ENCODE measurements around the gene RCCD1.

Gene RCCD1

DNA sequence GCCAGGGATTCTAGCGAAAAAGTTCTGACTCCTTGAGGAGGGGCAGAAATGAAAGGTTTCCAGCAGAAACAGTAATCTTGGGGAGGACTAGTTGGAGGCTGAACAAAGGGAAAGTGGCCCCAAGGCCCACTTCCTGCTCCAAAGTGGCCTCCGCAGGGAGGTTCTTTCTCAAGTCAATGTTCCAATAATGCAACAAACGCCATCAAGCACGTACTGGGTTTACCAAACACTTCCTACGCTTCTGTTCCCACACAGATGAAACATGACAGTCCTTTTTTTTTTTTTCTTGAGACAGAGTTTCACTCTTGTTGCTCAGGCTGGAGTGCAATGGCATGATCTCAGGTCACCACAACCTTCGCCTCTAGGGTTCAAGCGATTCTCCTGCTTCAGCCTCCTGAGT, 9.6 kb upstream of the RCCD1 start:
- no peak for DNase-seq

DNA sequence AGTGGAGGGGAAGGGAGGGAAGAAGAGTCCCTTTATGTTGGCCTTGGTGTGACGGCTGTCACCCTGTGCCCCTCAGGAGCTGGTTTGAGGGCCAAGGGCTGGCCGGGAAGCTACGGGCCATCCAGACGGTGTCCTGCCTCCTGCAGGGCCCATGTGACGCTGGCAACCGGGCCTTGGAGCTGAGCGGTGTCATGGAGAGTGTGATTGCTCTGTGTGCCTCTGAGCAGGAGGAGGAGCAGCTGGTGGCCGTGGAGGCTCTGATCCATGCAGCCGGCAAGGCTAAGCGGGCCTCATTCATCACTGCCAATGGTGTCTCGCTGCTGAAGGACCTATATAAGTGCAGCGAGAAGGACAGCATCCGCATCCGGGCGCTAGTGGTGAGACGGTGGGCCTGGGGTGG, 8.1 kb upstream of the RCCD1 start:
- no peak for DNase-seq

GRCh38 chr15:90946941-90947576, 7.6 kb upstream of the RCCD1 start:
- DNase-seq, result no peak

DNA sequence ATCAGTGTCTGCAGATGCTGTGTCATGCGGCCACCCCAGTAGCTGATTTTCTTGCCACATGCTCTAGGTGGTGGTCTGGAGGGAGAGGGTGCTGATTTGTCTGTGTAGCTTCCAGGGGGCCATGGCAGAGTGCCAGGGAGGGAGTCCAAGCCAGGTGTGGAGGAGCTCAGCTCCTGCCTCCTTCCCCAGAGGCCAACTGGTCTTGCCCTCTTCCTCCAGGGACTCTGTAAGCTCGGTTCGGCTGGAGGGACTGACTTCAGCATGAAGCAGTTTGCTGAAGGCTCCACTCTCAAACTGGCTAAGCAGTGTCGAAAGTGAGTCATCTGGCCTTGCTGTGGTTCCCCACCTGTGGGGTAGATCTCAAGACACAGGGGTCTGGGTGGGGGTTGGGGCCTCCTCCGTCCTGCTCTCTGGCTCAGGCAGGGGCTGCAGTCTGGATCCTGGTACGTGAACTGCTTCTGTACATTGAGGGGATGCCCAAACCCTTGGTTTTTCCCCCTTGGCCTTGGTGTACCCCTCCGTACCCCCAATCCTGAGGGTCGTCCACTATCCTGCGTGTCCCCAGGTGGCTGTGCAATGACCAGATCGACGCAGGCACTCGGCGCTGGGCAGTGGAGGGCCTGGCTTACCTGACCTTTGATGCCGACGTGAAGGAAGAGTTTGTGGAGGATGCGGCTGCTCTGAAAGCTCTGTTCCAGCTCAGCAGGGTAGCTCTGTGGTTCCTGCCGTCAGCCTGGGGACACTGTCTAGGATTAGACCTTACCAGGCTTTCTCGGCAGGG, 6.9 kb upstream of the RCCD1 start:
- DNase-seq, result no peak

DNA sequence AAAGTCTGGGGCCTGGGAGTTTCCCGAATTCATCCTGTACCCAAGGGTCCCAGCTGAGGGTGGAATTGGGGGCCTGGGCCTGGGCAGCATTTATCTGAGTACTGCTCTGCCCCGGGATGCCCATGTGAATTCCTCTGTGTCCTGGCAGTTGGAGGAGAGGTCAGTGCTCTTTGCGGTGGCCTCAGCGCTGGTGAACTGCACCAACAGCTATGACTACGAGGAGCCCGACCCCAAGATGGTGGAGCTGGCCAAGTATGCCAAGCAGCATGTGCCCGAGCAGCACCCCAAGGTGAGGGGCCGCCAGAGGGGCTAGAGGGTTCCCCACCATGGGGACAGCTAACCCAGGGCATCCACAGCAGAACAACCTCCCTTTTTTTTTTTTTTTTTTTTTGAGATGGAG, 6.2 kb upstream of the RCCD1 start:
- no peak for DNase-seq

GRCh38 chr15:90949979-90950675, 4.6 kb upstream of the RCCD1 start:
- DNase-seq, result no peak

DNA sequence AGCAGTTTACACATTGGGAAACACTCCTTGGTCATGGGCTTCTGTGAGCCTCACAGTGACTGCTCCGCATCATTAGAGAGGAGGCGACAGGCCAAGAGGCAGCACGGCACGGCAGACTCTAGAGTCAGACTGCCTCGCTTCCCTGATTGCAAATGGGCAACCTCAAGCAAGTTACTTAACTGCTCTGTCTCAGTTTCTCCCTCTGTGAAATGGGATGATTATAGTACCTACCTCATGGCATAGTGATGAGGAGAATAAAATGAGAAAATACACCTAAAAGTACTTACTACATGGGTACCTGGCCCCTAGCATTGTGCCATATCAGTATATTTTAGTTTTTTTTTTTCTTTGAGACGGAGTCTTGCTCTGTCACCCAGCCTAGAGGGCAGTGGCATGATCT, 4.0 kb upstream of the RCCD1 start:
- DNase-seq, result no peak

DNA sequence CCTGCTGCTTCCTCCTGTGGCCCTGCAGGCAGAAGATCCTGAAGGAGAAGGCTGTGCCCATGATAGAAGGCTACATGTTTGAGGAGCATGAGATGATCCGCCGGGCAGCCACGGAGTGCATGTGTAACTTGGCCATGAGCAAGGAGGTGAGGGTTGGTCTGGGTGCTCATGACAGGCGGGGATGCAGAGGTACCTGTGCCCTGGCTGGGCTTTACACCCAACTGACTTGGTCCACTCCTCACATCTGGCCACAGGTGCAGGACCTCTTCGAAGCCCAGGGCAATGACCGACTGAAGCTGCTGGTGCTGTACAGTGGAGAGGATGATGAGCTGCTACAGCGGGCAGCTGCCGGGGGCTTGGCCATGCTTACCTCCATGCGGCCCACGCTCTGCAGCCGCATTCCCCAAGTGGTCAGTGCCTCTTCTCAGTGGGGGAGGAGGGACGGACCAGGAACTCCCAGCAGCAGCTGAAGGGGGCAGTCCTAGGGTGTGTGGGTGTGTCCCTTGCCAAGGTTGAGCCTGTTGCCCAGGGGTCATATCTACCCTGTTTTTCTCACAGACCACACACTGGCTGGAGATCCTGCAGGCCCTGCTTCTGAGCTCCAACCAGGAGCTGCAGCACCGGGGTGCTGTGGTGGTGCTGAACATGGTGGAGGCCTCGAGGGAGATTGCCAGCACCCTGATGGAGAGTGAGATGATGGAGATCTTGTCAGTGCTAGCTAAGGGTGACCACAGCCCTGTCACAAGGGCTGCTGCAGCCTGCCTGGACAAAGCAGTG, 1.6 kb upstream of the RCCD1 start:
- no peak for DNase-seq

- no peak for DNase-seq
These were observed 555 bp upstream of the RCCD1 start for GRCh38 chr15:90953947-90954711.

GRCh38 chr15:90955624-90956273, 1.1 kb downstream of the RCCD1 start:
- DNase-seq, result peak; percentile 84

DNA sequence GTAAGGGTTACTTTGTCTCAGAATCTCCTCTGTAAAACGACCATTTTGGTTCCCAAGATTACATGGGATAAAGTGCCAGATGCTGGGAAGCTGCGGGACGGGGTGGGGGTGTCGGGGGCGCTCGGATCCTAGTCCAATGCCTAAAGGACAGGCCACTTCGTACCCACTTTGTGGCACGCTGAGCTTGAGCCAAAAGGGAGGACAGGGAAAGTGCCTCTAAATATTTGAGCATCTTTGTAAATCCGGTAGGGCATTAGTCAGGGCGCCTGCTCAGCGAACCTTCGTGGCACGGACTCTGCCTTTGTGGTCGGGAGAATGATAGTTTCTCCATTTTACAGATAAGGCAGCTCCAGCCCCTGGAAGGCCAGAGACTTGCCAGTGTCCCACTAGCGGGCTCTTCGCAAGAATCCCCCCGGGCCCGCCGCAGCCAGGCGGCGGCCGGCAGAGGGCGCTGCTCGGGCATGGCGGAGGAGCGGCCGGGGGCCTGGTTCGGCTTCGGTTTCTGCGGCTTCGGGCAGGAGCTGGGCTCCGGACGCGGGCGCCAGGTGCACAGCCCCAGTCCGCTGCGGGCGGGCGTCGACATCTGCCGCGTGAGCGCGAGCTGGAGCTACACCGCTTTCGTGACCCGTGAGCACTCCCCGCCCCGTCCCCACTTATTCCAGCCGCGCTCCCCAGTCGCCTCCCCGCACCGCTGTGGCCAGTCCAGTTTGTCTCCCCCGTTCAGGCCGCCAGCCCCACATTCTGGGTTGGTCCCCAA, 1.8 kb downstream of the RCCD1 start:
- peak; percentile 34 for DNase-seq

DNA sequence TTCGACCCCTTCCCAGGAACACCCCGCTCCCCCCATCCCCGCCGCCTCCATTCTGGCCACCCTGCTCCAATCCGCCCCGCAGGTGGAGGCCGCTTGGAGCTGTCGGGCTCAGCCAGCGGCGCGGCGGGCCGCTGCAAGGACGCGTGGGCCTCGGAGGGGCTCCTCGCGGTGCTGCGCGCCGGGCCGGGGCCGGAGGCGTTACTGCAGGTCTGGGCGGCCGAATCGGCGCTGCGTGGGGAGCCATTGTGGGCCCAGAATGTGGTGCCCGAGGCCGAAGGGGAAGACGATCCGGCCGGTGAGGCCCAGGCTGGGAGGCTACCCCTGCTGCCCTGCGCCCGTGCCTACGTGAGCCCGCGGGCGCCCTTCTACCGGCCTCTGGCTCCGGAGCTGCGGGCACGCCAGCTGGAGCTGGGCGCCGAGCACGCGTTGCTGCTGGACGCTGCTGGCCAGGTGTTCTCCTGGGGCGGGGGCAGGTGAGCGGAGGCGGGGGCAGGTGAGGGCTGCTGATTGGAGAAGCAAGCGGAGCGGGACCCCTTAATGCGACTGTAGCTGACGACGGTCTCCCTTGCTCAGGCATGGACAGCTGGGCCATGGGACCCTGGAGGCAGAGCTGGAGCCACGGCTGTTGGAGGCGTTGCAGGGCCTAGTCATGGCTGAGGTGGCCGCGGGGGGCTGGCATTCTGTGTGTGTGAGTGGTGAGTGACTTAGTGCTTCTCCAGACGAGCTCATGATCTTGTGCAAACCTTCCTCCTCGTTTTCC, 2.5 kb downstream of the RCCD1 start:
- DNase-seq, result no peak

- no peak for DNase-seq
These were observed 3.1 kb downstream of the RCCD1 start for GRCh38 chr15:90957791-90958190.

- no peak for DNase-seq
These were observed 4.4 kb downstream of the RCCD1 start for GRCh38 chr15:90959028-90959595.

DNA sequence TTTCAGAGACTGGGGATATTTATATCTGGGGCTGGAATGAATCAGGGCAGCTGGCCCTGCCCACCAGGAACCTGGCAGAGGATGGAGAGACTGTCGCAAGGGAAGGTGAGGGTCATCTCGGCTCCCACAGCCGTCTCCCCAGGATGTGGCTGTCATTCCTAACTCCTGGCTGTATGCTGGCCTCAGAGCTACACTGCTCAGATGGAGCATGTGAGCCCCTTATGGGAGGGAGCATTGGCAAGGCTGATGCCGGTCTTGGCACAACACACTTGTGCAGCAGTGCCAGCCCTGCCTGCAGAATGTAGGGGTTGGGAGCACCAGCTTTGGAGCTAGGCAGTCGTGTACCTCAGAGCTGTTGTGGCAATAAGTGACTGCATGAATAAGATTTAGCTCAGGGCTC, 5.2 kb downstream of the RCCD1 start:
- DNase-seq, result no peak

DNA sequence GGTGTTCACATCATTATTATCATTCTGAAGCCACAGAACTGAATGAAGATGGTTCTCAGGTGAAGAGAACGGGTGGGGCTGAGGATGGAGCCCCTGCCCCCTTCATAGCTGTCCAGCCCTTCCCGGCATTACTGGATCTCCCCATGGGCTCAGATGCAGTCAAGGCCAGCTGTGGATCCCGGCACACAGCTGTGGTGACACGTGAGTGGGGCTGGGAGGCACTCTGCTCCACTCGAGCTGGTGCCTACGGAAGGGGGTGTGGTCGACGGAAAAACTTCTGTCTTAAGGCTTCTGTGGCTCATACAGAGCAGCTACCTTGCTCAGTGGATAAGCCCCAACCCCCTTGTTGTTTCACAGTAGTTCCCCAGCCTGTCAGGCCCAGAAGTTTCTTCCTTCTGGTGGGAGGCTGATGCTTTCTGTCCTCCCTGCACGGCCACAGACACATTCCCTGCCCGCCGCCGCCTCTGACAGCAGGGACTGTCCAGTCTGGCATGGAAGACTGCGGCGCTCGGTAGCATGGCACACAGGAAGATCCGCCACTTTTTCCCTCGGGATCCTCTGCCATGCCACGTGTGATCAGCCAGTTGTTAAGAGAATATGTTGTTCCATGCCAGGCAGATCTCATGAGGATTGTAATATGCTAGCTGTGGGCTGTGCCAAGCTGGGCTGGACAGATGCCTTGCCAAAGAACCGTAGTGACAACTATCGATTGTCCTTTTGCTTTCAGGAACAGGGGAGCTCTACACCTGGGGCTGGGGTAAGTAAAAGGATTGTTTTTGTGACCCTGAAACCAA, 5.8 kb downstream of the RCCD1 start:
- no peak for DNase-seq

- no peak for DNase-seq
These were observed 7.3 kb downstream of the RCCD1 start for GRCh38 chr15:90962021-90962420.

GRCh38 chr15:90966262-90966661, 11.6 kb downstream of the RCCD1 start:
- no peak for DNase-seq

DNA sequence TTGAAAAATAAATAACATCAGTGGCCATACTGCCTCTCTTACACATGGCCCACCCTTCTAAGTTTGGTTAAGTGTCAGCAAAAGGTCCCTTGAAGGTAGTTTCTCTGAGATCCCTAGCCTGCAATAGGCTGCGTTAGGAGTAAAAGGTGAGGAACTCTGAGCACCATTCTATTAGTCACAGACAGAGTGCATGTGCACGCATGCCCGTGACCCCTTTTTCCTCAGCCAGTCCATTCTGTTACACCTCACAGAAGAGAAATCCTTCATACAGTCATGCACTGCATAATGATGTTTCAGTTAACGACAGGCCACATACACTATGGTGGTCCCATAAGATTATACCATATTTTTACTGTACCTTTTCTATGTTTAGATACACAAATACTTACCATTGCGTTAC, 12.5 kb downstream of the RCCD1 start:
- DNase-seq, result no peak

All from RPMI8226 (cell line).